ENCODE measurements around the gene EMD.

Gene EMD

DNA sequence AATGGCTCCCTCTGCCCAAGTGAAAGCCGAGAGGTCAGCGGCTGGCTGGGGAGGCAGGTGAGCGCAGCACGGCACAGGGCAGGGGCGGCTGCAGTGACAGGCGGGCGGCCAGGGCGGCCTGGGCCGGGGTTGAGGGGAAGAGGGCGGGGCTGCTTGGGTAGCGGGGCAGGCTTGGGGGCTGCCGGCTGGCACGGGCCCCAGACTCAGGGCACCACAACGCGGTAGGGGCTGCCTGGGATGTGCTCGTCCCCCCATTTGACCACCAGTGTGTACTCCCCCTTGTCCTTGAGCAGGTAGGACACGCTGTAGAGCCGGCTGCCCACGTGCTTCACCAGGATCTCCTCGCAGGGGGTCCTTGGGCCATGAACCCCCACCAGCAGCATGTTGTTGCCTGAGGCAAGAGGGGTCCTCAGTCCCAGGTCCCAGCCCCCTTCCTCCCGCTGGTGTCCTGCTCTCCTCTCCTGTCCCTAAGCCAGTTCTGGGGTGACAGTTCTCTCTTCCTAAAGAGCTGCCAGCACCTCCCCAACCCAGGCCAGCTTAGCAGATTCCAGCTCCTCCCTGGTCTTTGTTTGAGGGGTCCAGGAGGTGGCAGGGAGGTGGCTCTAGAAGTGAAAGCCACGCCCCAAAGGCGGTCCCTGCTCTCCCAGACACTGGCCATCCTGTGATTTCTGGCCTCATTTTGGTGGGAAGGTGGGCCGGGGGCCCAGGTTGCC lies 30.3 kb upstream of the EMD start:
- TF ChIP-seq, protein P1, sequence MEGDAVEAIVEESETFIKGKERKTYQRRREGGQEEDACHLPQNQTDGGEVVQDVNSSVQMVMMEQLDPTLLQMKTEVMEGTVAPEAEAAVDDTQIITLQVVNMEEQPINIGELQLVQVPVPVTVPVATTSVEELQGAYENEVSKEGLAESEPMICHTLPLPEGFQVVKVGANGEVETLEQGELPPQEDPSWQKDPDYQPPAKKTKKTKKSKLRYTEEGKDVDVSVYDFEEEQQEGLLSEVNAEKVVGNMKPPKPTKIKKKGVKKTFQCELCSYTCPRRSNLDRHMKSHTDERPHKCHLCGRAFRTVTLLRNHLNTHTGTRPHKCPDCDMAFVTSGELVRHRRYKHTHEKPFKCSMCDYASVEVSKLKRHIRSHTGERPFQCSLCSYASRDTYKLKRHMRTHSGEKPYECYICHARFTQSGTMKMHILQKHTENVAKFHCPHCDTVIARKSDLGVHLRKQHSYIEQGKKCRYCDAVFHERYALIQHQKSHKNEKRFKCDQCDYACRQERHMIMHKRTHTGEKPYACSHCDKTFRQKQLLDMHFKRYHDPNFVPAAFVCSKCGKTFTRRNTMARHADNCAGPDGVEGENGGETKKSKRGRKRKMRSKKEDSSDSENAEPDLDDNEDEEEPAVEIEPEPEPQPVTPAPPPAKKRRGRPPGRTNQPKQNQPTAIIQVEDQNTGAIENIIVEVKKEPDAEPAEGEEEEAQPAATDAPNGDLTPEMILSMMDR (conservative IDR thresholded peaks at IDR 0.05) = no peak

DNA sequence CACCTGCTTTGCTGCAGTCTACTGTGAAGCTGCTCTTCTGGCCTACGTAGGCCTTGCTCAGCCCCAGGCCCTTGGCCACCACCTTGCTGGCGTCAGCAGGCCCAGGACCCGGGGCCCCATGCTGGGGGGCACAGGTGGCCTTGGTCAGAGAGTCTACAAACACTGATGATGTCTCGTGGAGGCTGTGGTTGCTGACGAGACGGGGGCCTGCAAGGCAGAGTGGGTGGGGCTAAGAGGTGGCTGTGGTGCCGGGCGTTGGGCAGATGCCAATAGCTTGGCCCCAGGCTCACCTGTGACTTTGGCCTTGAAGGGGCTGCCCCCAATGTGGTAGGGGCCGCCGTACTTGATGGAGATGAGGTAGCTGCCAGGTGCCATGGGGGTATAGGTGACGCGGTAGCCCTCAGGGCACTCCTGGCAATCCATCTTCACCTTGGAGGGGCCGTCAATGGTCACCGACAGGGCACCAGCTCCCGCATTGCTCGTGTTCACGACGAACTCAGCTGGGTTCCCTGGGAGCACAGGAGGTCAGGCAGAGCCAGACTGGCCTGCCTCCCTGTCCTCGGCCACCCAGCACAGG lies 29.6 kb upstream of the EMD start:
- TF ChIP-seq, protein P1 (conservative IDR thresholded peaks at IDR 0.05) = no peak
- no peak overlapping the region for H3K27ac ChIP-seq

More for the DNA sequence above, 30.3 kb upstream of the EMD start:
- H3K27ac ChIP-seq = no peak overlapping the region

DNA sequence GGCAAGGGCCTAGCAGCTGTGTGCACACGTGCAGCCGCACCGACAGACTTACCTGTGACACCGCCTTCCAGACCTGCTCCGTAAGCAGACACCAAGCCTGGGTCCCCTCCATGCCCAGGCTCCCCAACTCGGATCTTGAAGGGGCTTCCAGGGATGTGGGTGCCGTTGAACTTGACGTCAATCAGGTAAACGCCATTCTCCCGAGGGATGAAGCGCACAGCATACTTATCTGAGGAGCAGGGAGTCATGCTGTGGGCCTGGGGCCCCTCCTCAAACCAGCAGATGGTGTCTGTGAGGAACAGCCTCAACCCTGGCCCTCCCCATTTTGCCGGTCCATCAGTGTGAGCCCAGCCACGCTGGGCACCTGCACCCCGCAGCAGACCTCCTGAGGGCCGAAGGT lies 29.1 kb upstream of the EMD start:
- no peak overlapping the region for H3K27ac ChIP-seq
- TF ChIP-seq, protein P1 (conservative IDR thresholded peaks at IDR 0.05) = no peak

DNA sequence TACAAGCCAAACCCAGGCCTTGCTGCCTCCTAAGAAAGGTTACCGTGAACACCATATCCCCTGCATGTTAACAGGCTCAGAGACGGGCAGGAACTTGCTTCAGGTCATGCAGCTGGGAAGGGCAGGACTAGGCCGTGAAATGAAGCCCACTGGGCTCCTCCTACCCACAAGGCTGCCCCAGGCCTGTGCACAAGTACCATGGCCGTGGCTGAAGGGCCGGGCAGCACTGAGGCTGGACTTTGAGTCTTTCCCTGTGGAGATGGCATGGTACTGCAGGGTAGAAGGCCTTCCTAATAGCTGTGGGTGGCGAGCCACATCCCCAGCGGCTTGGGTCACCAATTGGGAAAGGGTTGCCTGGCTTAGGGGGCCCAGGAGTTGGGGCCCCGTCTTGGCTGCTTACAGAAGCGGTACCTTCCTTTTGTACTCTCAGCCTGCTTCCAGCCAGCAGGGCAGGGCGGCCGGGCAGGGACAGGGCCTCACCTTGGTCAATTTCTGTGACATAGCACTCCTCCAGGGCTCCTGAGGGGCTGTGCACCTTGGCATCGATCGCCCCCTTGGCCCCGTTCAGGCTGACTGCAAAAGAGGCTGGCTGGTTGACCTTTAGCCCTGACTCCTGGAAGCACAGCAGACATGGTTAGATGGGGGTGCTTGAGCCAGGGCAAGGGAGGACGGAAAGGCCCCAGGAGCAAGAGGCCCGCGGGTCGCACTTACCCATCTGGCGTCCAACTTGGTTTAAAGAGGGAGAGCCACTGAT lies 28.5 kb upstream of the EMD start:
- no peak overlapping the region for H3K27ac ChIP-seq
- TF ChIP-seq, protein P1 (conservative IDR thresholded peaks at IDR 0.05) = no peak

DNA sequence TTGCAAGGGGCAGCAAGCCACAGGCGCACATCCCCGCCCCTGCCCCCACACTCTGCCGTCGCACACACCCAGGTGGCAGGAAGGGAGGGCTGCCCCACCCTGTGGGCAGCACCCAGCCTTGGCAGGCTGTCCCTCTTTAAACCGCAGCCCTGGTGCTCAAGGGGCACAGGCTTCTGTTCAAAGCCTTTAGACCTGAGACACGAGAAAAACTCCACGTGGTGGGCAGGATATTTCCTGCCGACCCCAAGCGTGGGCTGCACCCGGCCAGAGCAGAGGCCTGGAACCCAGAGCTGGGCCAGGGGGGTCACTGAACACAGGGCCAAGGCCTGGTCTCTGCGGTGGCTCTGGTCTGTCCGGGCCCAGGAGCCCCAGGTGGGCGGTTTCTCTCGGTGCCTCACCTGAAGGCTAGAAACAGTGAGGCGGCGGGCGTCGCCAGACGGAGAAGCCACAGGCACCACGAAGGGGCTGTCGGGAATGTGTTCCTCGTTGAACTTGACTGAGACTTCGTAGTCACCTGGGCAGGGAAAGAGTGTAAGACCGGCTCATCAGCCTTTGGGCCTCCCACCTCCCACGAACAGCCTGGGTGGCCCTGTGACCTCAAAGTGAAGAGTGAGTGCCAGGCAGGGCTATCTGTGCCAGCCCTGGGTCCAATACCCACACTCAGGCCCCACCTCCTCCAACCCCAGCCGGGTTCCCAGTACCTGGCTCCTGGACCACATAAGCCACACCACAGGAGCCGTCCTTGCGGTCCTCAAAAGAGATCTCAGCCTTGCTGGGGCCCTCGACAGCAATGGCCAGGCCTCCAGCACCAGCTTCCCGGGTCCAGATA lies 27.7 kb upstream of the EMD start:
- TF ChIP-seq, protein P1 (conservative IDR thresholded peaks at IDR 0.05) = no peak
- H3K27ac ChIP-seq = no peak overlapping the region

DNA sequence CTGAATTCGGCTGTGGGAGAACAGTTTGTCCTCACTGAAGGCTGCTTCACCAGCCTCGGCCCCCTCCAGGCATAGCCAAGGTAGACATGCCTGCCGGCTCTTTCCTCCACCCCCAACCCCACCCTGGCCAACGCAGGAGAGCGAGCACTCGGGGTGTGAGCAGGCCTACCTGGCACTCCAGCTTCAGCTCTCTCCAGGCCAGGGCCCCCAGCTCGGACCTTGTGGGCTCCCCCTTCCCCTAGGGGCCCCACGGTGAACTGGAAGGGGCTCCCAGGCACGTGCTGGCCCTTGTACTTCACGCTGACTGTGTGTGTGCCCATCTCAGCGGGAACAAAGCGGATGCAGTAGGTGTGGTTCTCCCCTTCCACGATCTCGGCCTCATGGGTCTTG lies 27.1 kb upstream of the EMD start:
- H3K27ac ChIP-seq = no peak overlapping the region
- TF ChIP-seq, protein P1 (conservative IDR thresholded peaks at IDR 0.05) = no peak

DNA sequence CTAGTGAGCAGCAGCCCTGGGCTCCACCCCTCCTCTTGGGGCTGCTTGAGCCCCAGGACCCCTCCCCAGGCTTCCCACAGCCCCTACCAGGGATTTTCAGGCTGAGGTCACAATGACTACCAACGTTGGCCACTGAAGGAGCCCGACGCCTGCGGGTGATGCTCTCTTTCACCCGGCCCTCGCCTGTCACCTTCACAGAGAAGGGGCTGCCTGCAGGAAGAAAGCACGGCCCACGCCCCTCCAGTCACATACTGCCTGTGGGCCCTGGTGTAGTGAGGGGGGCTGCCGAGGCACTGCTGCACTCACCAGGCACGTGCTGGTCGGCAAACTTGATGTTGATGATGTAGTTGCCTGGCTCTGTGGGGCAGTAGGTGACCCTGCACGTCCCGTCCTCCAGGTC lies 26.6 kb upstream of the EMD start:
- TF ChIP-seq, protein P1 (conservative IDR thresholded peaks at IDR 0.05) = no peak
- H3K27ac ChIP-seq = no peak overlapping the region

All from VCaP (cell line).